ENCODE results near the gene ZNF438.
"Not testable (repeated sequence)": the region's sequence is repeated elsewhere in the genome, so short reads cannot be mapped to it uniquely, and the experiment has no call there.

Gene ZNF438

DNA sequence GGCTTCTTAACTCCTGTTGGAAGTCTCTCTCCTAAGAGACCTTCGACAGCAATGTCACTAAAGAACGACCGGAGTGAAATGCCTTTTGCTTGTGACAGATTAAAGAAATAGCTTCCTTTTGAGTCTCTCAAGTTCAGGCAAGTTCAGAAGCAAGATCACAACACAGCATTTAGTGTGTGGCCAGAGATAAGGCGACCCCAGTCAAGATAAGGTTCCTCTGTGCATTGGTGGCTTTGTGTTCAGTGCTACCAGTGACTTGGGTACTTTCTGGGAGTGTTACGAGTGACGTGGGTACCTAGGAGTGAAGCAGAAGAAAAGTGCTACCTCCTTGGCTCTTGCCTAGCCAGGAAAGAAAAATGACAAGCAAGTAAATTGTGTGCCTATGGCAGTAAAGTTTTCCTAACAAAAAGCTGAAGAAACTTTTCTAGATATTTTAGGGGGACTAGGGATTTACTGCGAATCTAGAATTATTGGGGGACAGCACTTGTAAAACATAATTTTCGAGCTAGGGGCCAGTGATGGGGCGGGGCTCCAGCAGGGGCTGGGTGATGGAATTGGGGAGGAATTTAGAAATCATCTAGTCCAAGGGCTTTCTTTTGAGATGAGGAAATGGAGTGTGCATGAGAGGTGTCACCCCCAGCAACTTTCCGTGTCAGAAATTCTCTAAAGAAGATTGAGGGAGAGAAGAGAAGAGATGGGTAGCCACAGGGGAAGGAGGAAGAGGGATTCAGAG is 210.2 kb downstream of the ZNF438 start:
- no peak for FAIRE-seq

DNA sequence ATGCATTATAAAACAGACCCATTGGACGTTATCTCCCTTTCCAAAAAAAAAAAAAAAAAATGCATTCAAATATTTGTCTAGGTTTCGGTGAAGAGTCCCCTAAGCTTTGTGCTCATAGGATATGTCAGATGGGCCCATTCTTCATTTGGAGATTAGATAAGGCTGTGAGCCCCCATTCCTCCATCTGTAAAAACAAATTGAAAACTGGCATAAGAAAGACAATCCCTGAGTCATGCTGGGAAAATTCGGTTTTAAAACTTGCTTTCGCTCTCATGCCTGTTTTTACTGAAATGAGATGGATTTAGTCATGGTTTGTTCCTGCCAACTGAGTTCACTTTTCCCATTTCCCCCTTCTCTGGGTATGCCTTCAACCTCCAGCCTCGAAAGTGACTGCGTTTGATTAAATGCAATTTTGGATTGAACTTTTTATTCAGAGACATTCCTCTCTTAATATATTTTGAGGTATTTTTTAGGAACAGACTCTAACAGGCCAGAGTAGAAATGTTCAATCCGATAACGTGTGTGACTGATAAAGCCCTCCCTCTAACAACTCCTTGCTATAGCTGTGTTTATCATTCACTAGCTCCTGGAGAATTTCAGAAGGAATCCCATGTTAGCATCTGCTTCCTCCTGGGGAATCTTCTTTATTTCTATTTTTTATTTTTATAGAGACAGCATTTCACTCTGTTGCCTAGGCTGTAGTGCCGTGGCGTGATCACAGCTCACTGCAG is 211.2 kb downstream of the ZNF438 start:
- FAIRE-seq, result no peak

DNA sequence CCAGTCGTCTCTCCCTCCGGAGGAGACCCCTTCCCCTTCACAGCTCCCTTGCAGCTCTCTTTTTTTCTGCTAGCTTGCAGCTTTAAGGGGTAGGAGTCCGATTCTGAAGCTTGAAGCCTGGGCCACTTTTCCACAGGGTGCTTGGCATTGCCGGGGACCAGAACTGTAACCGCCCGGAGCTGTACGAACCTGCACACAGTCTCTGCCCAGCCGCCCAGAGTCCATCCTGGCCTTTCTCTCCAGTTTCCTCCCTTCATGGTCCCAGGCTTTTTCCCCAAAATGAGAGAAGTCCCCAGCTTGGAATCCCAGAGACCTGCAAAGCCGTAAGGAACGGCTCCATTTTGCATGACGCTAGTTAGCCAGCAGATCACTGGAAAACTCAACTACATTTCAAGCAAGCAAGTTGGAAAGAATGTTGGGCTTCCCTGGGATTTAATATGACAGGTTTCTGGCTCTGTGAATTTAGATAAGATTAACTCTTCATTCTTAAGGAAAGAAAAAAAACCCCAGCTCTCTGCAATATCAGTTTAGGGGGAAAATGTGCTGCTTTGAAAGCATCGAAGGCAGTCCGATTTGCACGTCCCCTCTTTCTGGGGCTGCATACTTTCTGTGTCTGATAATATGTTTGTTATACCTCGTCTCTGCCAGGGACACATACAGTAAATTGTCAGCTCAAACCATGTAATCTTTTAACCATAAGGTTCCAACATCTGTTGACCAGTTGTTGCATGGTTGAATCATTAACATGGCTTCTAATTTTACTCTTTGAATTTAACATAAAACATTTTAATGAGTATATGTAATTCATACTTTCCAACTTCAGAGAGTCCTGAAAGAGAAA is 212.1 kb downstream of the ZNF438 start:
- no peak for FAIRE-seq

DNA sequence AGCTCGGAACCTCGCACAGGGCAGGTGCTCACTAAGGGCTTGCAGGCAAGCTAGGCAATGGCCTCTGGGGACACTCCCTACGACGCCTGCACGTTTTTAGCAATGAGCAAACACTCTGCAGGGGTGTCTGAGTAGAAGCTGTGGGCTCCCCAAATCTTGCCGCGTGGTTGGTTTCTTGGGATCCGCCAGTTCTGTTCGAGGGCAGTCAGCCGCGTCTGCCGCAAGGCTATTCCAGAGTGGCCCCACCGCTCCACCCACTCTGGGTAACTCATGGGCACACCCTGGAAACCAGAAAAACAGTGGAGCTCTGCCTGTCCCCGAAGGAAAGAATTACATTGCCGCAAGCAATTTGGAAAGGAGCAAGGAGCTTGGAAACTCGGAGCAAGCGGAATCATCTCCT is 212.8 kb downstream of the ZNF438 start:
- FAIRE-seq, result no peak

DNA sequence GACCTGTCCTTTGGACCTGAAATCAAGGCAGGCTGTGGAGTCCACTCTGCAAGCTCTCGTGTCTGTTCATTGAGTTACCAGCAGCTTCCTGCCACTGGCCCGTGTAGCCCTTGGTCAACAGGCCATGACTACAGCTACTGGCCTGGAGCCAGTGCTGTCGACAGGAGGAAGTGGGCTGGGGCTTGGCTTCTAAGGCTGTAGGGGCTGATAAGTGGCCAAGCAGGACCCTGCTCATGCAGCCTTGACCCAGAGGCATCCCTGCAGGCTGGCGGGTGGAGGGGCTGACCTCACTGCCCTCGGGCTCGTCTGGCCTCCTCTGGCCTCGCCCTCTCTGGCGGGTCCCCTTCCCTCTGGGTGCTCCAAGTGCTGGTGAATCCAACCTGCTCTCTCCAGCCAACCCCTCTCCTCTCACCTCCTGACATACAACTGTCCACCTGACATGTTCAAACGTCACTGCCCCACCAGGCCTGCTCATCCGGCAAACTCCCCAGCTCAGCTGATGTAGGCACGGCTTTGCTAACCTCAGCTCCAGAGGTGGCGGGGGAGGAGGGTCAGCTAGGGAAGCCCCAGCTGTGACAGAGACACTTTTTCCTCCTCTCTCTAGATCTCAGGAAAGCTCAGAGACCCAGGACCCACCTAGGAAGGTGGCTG is 213.5 kb downstream of the ZNF438 start:
- FAIRE-seq, result no peak

DNA sequence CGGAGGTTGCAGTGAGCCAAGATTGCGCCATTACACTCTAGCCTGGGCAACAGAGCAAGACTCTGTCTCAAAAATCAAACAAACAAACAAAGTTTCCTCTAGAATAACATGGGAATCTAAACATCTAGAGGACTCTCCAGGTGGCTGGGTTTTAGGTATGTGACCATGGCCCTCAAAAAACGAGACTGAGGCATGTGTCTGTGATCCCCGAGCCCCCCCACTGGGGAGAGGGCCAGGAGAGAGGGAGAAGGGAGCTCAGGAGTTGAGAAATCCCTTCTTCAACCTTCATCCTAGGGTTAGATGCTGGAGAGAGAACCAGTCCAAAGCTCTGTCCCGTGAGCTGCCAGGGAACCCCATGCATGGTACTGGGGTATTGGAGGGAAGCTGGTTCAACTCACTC is 214.1 kb downstream of the ZNF438 start:
- no peak for FAIRE-seq

DNA sequence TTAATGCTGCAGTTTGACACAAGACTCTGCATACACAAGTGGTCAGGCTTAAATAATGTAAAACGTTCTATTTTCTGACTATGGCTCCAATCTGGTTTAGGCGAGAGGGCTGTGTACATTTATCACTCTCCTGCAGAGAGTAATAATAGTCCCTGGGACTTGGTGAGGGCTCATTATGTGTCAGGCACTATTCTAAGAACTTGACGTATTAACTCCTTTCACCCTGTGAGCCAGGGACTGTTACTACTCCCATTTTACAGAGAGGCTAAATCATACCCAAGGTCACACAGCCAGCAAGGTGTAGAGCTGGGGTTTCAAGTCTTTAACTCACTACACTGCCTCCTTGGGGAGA is 214.9 kb downstream of the ZNF438 start:
- FAIRE-seq, result no peak

DNA sequence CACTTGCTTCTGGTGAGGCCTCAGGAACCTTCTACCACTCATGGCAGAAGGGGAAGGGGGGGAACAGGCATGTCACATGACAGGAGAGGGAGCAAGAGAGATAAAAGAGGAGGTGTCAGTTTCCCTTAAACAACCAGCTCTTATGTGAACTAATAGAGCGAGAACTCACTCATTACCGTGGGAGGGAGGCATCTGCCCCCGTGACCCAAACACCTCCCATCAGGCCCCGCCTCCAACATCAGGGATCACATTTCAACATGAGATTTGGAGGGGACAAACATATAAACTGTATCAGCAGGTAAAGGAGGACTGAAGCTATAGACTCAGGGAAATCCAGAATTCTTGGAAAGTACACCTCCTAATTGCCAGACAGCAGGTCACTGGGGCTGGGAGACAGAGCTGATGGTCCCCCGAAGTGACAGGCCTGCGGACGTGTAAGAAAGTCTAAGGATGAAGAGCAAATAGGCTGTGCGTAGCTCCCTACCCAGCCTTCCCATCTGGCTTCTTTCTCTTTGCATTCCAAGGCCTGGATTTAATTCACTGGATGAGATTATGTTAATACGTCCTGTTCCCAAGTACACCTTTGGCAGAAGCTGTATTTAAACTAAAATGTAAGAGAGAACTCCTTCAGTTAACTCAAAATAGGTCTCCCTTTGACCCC is 215.4 kb downstream of the ZNF438 start:
- no peak for FAIRE-seq

DNA sequence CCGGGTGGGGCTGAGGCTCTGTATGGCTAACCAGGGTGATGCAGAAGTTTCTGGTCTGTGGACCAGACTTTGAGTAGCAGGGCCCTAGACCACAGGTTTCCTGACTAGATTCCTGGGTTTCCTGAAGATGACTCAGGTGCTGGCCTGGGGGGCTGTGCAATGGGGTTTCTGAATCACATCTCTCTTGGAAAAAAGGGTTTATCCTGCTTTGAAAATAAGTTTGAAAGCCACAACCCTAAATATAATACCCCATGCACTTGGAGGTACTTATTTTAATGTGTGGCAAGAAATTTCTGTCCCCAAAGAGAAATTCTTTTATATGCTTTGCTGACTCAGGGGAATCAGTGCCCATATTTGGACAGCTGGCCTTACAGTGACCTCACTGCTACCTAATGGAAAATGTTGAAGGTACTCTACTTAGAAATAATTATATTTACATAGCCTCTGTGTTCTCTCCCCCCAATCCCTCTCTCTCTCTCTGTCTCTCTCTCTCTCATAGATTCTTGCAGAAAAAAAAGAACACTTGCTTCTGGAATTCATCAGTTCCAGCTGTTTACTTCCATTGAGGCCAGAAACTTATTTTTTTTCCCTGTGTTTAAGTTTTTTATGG is 217.7 kb downstream of the ZNF438 start:
- FAIRE-seq, result no peak

DNA sequence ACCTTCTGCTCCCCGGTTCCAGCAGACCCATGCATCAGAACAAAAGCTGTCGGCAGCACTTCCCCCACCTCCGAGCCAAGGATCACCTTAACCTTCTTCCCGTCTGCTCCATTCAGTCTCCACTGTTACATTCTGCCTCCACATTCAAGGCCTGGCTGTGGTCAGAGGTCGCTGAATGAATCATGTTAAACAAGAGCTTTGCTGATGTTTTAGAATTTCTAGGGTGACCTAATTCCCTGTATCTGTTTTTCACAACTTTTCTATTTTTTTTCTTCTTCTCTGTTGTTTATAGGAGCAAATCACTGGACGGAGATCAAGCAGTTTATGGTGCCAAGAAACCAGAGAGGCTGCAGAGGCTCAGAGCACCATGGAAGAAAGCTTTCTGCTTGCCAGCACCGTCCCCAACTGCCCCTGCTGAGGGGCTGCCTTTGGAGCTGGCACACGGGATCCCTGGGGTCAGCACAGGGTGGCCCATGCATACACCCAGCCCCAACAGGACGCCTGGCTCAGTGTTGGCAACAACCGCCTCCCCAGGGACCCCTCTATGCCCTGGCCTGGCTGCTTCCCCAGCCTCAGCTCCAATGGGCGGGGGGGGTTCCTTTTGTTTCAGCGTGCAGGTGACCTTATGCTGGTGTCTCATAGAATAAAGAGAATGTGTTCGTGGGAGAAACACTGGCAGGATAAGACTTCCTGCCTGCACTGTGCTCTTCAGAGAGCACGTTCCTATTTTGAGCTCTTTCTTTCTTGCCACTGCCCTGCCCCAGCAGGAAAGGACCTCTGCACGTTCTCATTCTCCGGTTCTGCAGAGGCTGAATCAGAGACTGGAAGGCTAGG is 219.4 kb downstream of the ZNF438 start:
- FAIRE-seq, result no peak

DNA sequence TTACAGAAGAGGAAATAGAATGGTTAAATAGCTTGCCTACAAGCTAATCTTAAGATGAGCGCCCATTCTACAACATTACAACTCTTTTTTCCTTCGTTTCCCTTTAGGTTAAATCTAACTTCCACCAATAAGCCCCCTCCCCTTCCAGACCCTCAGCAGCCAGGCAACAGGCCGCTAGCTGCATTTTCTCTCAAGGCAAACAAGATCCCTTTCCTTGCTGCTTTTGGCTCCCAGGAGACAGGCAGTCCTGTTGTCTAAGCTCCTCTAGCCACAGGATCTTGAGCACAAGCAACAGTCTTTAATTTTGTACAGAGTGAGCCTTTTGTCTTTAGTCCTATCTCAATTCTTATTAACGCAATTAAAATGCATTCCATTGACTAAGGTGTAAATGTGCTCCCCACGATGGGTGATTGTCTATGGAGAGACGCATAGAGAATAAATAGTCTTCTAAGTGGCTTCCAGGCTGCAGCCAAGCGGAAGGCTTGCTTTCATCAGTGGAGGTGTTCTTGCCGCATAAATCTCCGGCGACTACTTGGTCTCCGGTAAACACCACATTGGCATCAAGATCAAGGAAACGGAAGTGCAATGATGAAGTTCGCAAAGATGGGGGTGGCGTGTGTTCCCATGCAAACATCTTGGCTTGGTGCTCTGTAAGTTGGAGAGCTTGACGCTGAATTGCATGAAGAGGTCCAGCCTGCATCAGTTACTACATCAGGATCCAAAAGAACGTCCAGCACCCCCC is 220.2 kb downstream of the ZNF438 start:
- no peak for FAIRE-seq

DNA sequence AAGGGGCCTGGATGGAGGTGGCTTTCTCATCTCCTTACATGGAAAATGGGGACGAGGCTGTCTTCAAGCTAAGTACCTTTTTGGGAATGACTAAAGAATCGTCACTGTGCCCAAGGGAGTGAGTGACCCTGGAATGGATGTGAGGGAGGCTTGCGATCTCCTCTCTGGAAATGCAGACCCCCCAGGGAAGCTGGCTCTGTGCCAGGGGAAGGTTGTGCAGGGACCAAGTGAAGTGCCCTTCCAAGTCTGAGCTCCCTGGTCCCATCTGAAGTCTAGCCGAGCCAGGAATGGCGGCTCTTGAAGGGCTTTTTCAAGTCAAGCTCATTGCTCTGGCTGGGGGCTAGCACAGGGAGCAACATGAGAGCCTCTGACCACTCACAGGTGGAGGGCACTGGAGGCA is 221.2 kb downstream of the ZNF438 start:
- FAIRE-seq, result no peak

DNA sequence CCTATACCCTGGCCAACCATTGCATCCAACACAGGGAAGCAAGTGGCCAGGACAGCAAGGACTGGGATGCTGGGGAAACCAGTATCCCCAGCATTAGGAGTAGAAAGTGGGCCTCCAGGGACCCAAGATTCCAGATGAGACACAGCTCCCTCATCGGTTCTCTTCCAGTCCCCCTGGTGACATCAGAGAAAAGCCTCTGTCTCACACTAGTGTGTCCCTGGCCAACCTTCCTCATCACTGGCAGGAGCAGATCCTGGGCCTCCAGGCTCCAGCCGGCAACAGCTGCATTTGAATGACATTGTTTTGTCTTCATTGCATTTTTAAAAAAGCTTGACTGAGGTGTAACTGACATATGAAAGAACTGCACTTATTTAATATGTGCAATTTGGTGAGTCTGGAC is 224.8 kb downstream of the ZNF438 start:
- no peak for FAIRE-seq

DNA sequence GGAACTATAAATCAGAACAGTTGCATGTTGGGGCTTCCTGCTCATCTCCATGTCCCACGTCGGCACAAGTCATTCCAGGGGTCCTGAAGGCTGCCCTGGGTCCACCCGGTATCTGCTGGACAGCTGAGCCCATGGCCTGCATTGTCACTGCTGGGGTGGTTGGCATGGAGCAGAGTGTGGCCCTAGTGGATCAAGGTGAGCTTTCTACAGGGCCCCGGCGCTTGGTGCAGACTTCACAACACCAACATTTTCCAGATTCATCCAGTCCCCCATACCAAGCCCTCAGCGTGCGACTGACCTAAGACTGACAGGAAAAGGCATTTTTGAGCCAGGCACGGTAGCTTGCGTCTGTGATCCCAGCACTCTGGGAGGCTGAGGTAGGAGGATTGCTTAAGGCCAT is 226.6 kb downstream of the ZNF438 start:
- no peak for FAIRE-seq

DNA sequence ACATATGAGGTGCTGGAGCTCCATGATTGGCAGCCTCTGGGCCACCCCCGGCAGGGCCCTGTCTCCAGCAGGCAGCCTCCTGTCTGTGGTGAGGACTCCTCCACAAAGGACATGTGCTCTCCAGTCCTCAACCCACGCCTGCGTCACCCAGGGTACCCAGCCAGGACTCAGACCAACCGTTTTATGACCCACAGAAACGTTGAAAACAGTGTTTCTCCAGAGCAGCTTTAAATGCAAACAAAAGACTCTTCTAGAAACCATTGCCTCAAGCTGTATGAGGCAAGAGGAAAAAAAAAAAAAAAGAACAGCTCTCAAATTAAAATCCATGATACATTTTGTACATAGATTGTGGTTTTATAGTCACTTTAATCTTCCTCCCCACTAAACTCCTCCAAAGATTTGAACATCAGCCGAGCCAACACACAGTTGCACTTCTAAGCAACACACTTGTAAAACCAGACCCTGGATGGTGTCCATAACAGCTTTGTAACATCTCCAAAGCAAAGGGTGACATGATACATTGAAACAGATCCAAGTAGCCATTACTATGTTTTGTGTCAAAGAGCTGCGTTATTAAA is 227.1 kb downstream of the ZNF438 start:
- no peak for FAIRE-seq

DNA sequence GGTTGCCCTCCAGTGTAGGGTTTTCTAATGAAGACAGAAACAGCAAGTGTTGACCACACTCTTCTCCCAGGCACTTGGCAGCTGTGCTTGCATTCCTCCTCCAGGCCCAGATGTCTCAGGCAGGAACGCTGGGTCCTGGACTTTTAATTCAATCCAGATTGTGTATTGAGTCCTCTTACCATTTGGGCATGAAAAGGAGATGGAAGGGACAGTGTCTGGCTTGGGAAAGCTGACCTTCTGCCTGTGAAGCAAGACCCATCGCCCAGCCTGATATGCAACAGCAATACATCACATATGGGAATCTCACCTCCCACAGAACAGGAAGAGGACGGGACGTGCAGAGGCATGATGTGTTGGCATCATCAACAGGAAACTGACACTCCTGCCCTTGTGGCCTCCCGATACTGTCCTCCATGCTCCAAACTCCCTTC is 227.8 kb downstream of the ZNF438 start:
- no peak for FAIRE-seq

DNA sequence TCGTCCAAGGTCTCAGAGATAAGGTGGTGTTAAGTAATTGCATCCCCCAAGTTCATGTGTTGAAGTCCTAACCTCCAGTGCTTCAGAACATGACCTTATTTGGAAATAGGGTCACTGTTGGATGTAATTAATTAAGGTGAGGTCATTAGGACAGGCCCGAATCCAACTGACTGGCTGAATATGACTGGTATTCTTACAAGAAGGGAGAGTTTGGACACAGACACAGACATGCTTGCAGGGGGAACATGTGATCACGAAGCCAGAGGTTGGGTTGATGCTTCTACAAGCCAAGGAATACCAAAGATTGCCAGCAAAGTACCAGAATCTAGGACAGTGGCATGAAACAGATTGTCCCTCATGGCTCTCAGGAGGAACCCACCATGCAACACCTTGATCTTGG is 228.6 kb downstream of the ZNF438 start:
- FAIRE-seq, result no peak

DNA sequence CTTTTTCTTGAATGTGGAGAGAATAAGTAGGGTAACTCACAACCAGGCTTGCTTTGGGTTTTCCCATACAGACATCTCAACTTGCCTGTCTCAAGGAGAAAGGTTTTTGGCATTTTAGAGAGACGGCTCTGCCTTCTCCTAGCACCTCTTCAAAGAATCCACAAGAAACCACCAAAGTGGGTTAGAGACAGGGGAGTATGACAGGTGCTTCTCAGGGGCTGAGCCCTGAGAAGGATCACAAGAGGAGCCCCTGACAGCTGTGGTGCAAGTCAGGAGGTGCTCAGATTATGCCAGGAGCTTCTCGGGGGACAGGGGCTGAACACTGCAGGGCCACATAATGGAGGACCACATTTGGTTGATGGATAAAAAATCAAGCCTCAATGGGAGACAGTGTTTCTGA is 231.3 kb downstream of the ZNF438 start:
- FAIRE-seq, result no peak

DNA sequence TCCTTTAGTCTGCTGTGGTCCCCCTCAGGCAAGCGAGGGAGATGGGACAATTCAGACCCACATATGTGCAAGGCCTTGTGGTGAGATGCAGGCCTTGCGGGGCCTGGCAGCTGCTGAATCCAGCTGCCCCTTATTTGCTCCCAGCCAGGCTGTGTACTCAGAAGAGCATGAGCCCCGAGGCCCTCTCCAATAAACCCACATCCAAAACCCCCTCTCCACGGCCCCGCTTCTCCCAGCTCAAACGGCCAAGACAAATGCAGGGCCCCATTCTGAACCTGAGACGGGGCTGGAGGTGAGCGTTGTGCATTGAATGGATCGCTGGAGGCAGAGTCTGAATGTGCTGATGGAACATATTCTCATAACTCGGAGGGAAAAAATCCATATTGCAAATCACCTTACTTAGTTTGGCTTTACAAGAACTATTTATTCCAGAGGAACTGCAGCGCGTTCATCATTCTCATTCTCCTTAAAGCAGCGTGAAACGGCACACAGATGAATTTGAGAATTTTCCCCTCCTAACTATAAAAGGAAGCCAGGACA is 232.9 kb downstream of the ZNF438 start:
- no peak for FAIRE-seq

DNA sequence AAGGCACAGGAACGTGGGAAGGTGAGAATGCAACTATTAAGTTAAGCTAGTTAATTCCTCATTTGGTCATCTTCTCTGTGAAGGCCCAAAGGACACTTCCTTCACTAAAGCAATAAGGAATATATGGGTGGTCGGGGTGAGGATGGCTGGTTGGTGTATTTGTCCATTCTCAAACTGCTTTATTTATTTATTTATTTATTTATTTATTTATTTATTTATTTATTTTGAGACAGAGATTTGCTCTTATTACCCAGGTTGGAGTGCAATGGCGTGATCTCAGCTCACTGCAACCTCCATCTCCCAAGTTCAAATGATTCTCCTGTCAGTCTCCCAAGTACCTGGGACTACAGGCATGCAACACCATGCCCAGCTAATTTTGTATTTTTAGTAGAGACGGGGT is 236.6 kb downstream of the ZNF438 start:
- FAIRE-seq, result not testable (repeated sequence)

All from islet of Langerhans (tissue), 1 donor.